Cerebellar nuclear complex (tissue), 1 donor: Measurements from ENCODE around the gene CADPS2.
"Not testable (repeated sequence)": the region's sequence is repeated elsewhere in the genome, so short reads cannot be mapped to it uniquely, and the experiment has no call there.

Experiments used
- DNase-seq, 2 experiments: peaks; one replicate each; lab custom pipeline; 2025; lab: John Stamatoyannopoulos, UW

Gene CADPS2

DNA sequence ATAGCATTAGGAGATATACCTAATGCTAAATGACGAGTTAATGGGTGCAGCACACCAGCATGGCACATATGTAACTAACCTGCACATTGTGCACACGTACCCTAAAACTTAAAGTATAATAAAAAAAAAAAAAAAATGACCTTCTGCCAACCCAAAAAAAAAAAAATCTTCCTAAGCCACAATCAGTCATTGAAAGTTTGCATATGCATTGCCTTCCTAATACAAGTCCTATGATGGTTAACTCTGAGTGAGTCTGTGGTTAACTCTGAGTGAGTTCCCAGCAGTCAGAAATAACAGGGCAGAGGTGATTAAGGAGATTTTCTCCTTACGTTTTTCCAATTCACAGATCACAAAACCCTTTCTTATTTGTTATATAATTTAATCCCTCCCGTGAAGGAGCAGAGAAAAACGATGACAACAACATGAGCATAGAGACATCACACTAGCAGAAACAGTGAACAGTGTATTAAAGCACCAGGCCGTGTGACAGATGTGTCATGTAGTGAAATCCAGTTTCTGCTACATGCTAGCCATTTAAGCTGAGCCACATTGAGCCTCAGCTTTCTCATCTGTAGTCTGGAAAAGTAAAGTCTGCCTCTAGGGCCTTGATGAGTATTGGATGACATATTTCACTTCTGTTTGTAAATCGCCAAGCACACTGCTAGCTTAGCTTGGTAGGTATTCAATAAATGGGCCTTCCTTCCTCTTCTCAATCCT is 176.2 kb downstream of the CADPS2 start:
- DNase-seq, result no peak

GRCh38 chr7:122706836-122707235 is 179.4 kb downstream of the CADPS2 start:
- DNase-seq, result no peak

- no peak for DNase-seq
Measured at GRCh38 chr7:122702872-122703510, 183.3 kb downstream of the CADPS2 start, which contains the start of gene RNF148. RNF148 (minus strand) TSS chr7:122702922; CDS start chr7:122702750, 172 bp downstream.

DNA sequence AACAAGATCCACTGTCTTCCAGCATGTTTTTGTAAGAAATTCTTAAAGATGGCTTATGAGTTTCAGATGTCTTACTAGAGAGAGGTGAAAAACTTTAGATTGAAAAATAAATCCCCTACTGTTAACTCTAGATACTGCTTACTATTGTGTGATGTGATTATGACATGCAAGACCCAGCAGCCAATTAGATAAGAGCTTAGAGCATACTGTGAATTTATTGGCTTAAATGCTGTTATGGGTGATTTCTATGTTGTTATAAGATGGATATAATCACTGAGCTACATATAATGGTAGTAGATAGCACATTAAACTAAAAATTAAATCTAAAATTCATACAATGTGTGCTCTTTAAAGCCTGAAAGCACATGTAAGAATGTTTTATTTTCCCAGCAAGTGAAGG is 187.2 kb downstream of the CADPS2 start, which contains the start of gene RNF133:
Gene RNF133 (minus strand): TSS at position 101 of the 400 bp plus-strand sequence. CDS start 199 bp downstream, outside the sequence.
- DNase-seq, result no peak

DNA sequence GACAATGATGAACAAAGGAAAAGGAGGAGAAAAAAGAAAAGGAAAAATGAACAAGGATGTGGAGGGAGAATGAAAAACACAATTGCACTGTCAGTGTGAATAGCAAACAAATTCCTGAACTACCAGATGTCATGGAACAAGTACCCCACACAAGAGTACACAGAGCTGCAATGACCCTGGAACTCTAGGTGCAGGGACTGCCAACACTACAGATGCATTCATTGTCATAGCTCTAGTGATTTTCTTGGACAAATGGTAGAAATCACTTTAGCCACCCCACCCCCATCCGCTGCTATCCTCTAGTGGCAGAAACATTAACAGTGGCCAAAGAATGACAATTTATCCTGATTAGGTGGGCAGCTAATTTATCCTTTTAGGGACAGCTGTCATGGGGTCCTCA is 190.4 kb downstream of the CADPS2 start:
- no peak for DNase-seq

DNA sequence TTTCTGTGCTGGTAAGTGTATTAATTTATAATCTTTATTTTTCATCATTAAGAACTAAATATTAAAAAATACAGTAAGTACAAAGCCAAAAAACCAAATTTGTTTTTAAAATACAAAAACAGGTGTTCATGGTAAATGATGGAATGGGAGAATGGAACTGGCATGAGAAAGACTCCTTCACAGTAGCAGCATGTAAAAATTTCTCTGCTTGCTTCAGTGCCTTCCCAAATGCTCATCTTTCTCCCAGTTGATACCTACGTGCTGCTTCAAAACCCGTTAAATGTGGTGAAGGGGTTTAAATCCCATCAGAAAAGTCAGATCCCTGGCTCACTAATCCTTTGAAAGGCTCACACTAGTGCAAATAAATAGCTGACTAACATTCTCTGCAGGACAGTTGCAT is 191.6 kb downstream of the CADPS2 start:
- peak in 1 of 2 experiments; percentile 17 for DNase-seq

GRCh38 chr7:122692769-122693309 is 193.4 kb downstream of the CADPS2 start:
- no peak for DNase-seq

DNA sequence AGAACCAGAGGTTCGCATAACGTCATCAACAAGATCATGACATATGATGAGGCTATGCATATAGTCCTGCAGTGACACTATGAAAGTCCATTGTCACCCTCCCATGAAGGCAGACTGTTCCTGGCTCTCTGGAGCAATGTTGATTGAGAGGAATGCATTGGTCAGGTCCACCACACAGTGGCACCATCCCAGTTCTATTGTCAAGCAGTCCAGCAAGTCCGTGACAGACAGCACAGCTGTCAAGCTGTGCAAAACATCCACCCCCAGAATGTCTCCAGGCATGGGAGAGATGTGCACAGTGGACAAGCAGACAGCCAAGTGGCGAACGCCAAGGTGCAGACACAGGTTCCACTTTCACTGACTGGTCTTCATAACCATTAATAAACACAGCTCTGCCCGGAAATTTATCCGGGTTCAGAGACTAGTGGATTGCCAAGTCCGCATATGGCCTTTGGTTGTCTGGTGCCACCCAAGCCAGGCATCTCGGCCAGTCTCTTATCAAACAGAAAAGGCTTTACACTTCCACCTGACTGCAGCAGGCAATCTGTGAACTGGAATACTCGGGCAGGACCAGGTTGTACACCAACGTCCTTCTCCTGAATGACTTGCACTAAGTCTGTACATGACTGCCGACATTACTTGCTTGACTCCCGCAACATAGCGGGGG is 194.6 kb downstream of the CADPS2 start:
- peak; percentile 34 to 51 for DNase-seq

- DNase-seq, result no peak
Measured at GRCh38 chr7:122689346-122690109, 196.7 kb downstream of the CADPS2 start.

GRCh38 chr7:122688400-122688998 is 197.8 kb downstream of the CADPS2 start:
- DNase-seq, result no peak

- no peak for DNase-seq
Measured at GRCh38 chr7:122686360-122686878, 199.8 kb downstream of the CADPS2 start.

- DNase-seq, result no peak
Measured at GRCh38 chr7:122684504-122684903, 201.8 kb downstream of the CADPS2 start.

- DNase-seq, result peak; percentile 41 to 77
Measured at GRCh38 chr7:122682815-122683550, 203.3 kb downstream of the CADPS2 start.

- DNase-seq, result not testable (repeated sequence)
Measured at GRCh38 chr7:122681186-122681585, 205.1 kb downstream of the CADPS2 start.

GRCh38 chr7:122679813-122680212 is 206.4 kb downstream of the CADPS2 start:
- DNase-seq, result no peak

DNA sequence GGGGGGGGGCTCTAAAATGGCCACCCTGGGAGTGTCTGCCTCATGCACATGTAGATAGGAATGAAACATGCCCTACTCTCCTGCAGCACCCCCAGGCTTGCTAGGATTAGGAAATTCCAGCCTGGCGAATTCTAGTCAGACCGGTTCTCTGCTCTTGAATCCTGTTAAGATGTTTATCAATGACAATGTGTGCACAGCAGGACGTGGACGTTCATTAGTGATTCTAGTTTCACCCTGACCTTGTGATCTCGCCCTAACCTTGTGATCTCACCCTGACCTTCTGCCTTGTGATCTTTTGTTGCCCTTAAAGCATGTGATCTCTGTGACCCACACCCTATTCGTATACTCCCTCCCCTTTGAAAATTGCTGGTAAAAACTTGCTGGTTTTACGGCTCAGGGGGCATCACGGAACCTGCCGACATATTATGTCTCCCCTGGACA is 207.0 kb downstream of the CADPS2 start:
- not testable (repeated sequence) for DNase-seq

GRCh38 chr7:122677149-122677548 is 209.1 kb downstream of the CADPS2 start:
- no peak for DNase-seq

DNA sequence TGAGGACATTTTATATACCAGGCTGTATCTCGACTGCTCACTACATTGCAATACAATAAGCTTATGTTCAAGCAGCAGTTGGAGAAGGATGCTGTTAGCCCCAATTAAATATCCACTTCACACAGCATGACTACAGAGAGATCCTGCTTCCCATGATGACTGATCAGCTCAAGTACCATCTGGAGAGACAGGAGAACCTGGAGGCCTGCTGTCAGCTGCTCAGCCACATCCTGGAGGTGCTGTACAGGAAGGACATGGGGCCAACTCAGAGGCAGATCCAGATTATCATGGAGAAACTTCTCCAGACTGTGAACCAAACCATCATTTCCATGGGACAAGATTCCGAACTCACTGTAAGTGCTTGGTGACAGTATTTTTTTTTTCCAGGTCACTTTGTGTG is 209.8 kb downstream of the CADPS2 start:
- peak in 1 of 2 experiments; percentile 53 for DNase-seq

DNA sequence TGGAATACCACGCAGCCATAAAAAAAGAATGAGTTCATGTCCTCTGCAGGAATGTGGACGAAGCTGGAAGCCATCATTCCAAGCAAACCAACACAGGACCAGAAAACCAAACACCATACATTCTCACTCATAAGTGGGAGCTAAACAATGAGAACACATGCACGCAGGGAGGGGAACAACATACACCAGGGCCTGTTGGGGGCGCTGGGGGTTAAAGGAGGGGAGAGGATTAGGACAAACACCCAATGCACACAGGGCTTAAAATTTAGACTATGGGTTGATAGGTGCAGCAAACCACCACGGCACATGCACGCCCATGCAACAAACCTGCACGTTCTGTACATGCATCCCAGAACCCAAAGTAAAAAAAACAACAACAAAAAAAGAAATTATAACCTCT is 210.6 kb downstream of the CADPS2 start:
- DNase-seq, result no peak

DNA sequence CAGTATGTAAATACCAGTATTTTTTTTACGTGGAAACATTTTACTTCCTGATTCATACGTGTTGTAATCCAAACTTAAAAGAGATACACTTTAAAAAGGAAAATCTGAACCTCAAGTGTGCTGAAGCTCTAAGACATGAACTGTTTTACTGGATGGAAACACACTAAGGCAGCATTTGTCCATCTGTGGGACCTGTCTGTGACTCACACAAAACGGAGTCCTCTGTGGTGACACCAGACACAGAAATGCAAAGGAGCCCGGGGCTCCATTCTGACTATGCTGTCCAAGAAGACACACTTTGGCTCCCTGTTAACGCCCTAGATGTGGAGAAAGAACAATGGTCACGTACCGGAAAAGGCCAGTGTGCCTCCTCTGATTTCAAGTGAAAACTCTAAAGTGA is 211.2 kb downstream of the CADPS2 start:
- no peak for DNase-seq
